HPDE6-E6E7 (cell line): ENCODE measurements around the gene PTGDS.

Experiments
- DNase-seq: peaks from one replicate; pipeline ENCODE4 v3.0.0; 2011; ENCODE audit warnings: missing footprints; ENCODE audit errors: extremely low spot score

PTGDS gene

GRCh38 chr9:137022662-137023008 lies 45.3 kb downstream of the PTGDS start:
- no peak for DNase-seq

- no peak for DNase-seq
Observed at GRCh38 chr9:137023157-137023556, 45.9 kb downstream of the PTGDS start.

- no peak for DNase-seq
Observed at GRCh38 chr9:137023583-137023991, 46.3 kb downstream of the PTGDS start.

GRCh38 chr9:137025517-137025966 lies 48.2 kb downstream of the PTGDS start:
- DNase-seq: no peak

- DNase-seq: no peak
Observed at GRCh38 chr9:137026384-137026783, 49.1 kb downstream of the PTGDS start.

GRCh38 chr9:137026828-137027227 lies 49.5 kb downstream of the PTGDS start:
- DNase-seq: no peak

GRCh38 chr9:137027369-137028262 lies 50.3 kb downstream of the PTGDS start, which contains the start of gene ABCA2:
Gene ABCA2, minus strand, starts transcription at chr9:137028237. Its CDS starts 97 bp downstream, at chr9:137028140.
- DNase-seq: no peak

- DNase-seq: no peak
Observed at GRCh38 chr9:137028263-137029057, 51.2 kb downstream of the PTGDS start.

GRCh38 chr9:137029058-137029936 lies 52.0 kb downstream of the PTGDS start:
- DNase-seq: no peak

GRCh38 chr9:137030006-137030405 lies 52.7 kb downstream of the PTGDS start:
- DNase-seq: no peak

- no peak for DNase-seq
Observed at GRCh38 chr9:137030538-137031527, 53.5 kb downstream of the PTGDS start.
